Colonic mucosa (tissue), 4 donors: Measurements from ENCODE around the gene NOTUM. TPM values are rescaled to one million over a fixed set of nuclear protein-coding genes. Genes with fewer than 3 reads are reported as not detected.

Experiments
- DNase-seq: peaks from one replicate; pipeline ENCODE4 v3.0.0-alpha.2; 2020
- H3K27ac ChIP-seq: fragments of 200-600 bp; one replicate; pipeline ENCODE4 v1.8.0; 2021
- H3K27me3 ChIP-seq: fragments of 200-600 bp; one replicate; pipeline ENCODE4 v1.8.0; 2021
- H3K36me3 ChIP-seq: fragments of 200-600 bp; one replicate; pipeline ENCODE4 v1.8.0; 2021
- H3K4me1 ChIP-seq: fragments of 200-600 bp; one replicate; pipeline ENCODE4 v1.8.0; 2021; ENCODE audit warnings: mild to moderate bottlenecking
- H3K4me3 ChIP-seq: fragments of 200-600 bp; one replicate; pipeline ENCODE4 v1.8.0; 2021
- H3K9ac ChIP-seq, 2 donors: one replicate each; pipeline ENCODE4 v1.7.0; 2013; ENCODE audit warnings: control low read depth in 2 of 2, low read depth in 2 of 2, low read length in 2 of 2
- H3K9me3 ChIP-seq: fragments of 200-600 bp; one replicate; pipeline ENCODE4 v1.8.0; 2021
- CTCF ChIP-seq: fragments of 200-600 bp; IDR thresholded peaks from one replicate; pipeline ENCODE4 v1.8.0; 2022; ENCODE audit warnings: antibody characterized with exemption, mild to moderate bottlenecking
- intact Hi-C: fragments of 100-400 bp; cut with DNase I; formaldehyde crosslinking; loops from one replicate; pipeline ENCODE4 v1.14.1; 2022
- total RNA-seq, 2 donors: library from RNA; stranded (reverse); fragmentation: NEBNext Ultra II Directional in 1 of 2; extraction: Animal tissue kit (Norgen Biotek cat#: 25700) in 1 of 2; gene quantifications; one replicate each; pipeline ENCODE4 v1.2.1, GENCODE V29; 2021
- donor health status: healthy.
- donor health status: DM: no; HTN: no; CAD: no.
- donor health status: DM: no; HTN: no; CAD: no.

The NOTUM gene
- total RNA-seq, 2 donors from 2014 or later, result 0.57 TPM; not detected in 1

DNA sequence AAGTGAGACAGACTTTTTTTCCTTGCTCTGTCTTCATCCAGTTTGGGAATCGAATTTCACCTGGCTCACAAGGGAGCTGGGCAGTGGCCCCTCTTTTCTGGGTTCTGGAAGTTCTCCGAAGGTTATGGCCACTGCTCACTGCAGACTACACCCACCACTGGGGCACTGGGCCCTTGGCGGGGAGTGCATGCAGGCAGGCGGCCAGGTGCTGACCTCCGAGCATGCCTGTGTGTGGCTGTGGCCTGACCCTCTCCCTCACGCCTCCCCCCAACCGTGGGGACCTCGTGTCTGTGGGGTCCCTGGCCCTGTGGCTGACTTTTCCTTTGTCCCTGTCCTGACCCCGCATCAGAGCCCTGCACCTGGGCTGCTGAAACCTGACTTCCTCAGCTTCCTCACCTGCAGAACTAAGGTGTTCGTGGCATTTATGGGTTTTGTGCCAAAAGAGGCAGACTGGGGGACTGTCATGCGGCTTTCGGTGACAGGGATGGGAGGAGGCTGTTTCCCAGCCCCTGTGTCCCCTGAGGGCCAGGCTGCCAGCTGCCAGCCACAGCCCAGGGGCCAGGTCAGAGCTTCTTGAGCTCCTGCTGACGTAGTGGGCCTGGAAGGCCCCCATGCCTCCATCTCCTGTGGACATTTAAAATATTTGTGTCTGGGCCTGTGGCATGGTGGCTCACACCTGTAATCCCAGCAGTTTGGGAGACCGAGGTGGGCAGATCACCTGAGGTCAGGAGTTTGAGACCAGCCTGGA is 37.9 kb upstream of the NOTUM start:
- Histone ChIP-seq H3K9ac (no peak overlapping the region), H3K4me3 (no peak overlapping the region), H3K27me3 (no peaks in the 10 kb centered on the region), H3K36me3 (no peaks in the 10 kb centered on the region), H3K4me1 (no peaks in the 10 kb centered on the region), H3K27ac (no peak overlapping the region), H3K9me3 (no peaks in the 10 kb centered on the region)
- intact Hi-C loops, result no loop called here
- no peak for TF ChIP-seq CTCF
- DNase-seq, result no peak

- no peak for DNase-seq
- Histone ChIP-seq H3K27me3 (no peaks in the 10 kb centered on the region), H3K9ac (no peak overlapping the region), H3K4me3 (no peak overlapping the region), H3K9me3 (no peaks in the 10 kb centered on the region), H3K36me3 (no peaks in the 10 kb centered on the region), H3K27ac (no peak overlapping the region), H3K4me1 (no peaks in the 10 kb centered on the region)
- intact Hi-C loops, result no loop called here
- TF ChIP-seq CTCF, result no peak
Measured at GRCh38 chr17:81998212-81998611, 37.2 kb upstream of the NOTUM start.

GRCh38 chr17:81996757-81997441 is 35.9 kb upstream of the NOTUM start:
- Histone ChIP-seq H3K4me1 (peaks cover 5% of the 10 kb centered on the region), H3K27me3 (no peaks in the 10 kb centered on the region), H3K36me3 (no peaks in the 10 kb centered on the region), H3K9ac (no peak overlapping the region), H3K4me3 (no peak overlapping the region), H3K9me3 (no peaks in the 10 kb centered on the region), H3K27ac (no peak overlapping the region)
- intact Hi-C loops, result no loop called here
- DNase-seq, result no peak
- TF ChIP-seq CTCF, result no peak

- DNase-seq, result no peak
Measured at GRCh38 chr17:81996232-81996756, 35.3 kb upstream of the NOTUM start.

More at GRCh38 chr17:81996232-81996756, 35.3 kb upstream of the NOTUM start:
- no peak for TF ChIP-seq CTCF
- Histone ChIP-seq H3K27ac (no peak overlapping the region), H3K9ac (no peak overlapping the region), H3K4me1 (peaks cover 11% of the 10 kb centered on the region), H3K27me3 (no peaks in the 10 kb centered on the region), H3K9me3 (no peaks in the 10 kb centered on the region), H3K36me3 (no peaks in the 10 kb centered on the region), H3K4me3 (no peak overlapping the region)
- intact Hi-C loops, result no loop called here
